OCI-LY7 (cell line): Measurements from ENCODE around the gene VSIG1. TPM values are rescaled to one million over a fixed set of nuclear protein-coding genes. Genes with fewer than 3 reads are reported as not detected.

Source experiments
- BruUV-seq: library from RNA; stranded (reverse); fragments of 400-500 nt; replicated peaks from 2 replicates; lab custom pipeline; 2021; lab: Mats Ljungman, UMichigan
- CTCF ChIA-PET: fragments of 300-600 bp; sonication (Branson Sonifier 250); formaldehyde crosslinking; loops from one replicate; lab custom pipeline; 2022; ENCODE audit warnings: antibody characterized with exemption; ENCODE audit not compliant: unreplicated experiment; lab: Charles Lee
- POLR2A ChIA-PET: fragments of 300-600 bp; sonication (Branson Sonifier 250); formaldehyde crosslinking; loops from one replicate; lab custom pipeline; 2022; ENCODE audit warnings: antibody characterized with exemption; lab: Charles Lee
- DNase-seq: peaks from one replicate; pipeline ENCODE4 v3.0.0-alpha.2; 2015; ENCODE audit warnings: low spot score
- H2AFZ ChIP-seq: fragments of 200-600 bp; sonication (generic), shearing (Covaris generic); 2 replicates; pipeline ENCODE4 v1.6.1; 2014; ENCODE audit warnings: mild to moderate bottlenecking, antibody characterized with exemption, low read length, moderate library complexity
- H3K27ac ChIP-seq: fragments of 200-600 bp; sonication (generic); 2 replicates; pipeline ENCODE4 v1.5.1; 2014; ENCODE audit warnings: mixed run types, low read depth, mild to moderate bottlenecking, moderate library complexity, low read length, inconsistent platforms; ENCODE audit not compliant: poor library complexity, severe bottlenecking
- H3K36me3 ChIP-seq: fragments of 200-600 bp; sonication (generic); 2 replicates; pipeline ENCODE4 v1.6.1; 2014; ENCODE audit warnings: mild to moderate bottlenecking, antibody characterized with exemption, low read length, moderate library complexity, mixed read lengths; ENCODE audit not compliant: insufficient read depth
- H3K4me1 ChIP-seq: fragments of 200-600 bp; sonication (generic); 2 replicates; pipeline ENCODE4 v1.5.1; 2014; ENCODE audit warnings: mild to moderate bottlenecking, low read length; ENCODE audit not compliant: insufficient read depth, poor library complexity, severe bottlenecking
- H3K4me2 ChIP-seq: fragments of 200-600 bp; sonication (generic); 2 replicates; pipeline ENCODE4 v1.6.1; 2014; ENCODE audit warnings: mild to moderate bottlenecking, low read length
- H3K4me3 ChIP-seq: fragments of 200-600 bp; sonication (generic); 2 replicates; pipeline ENCODE4 v1.5.1; 2014; ENCODE audit warnings: mild to moderate bottlenecking, low read depth, low read length; ENCODE audit not compliant: poor library complexity, severe bottlenecking
- H3K79me2 ChIP-seq: fragments of 200-600 bp; sonication (generic); 2 replicates; pipeline ENCODE4 v1.6.1; 2016; ENCODE audit warnings: low read depth, mild to moderate bottlenecking, low read length, moderate library complexity, mixed read lengths; ENCODE audit not compliant: insufficient read depth
- H3K9me2 ChIP-seq: fragments of 200-600 bp; sonication (generic); 2 replicates; pipeline ENCODE4 v1.6.1; 2016; ENCODE audit warnings: mild to moderate bottlenecking, low read length, mixed read lengths; ENCODE audit not compliant: insufficient read depth
- H3K9me3 ChIP-seq: fragments of 200-600 bp; sonication (generic); 2 replicates; pipeline ENCODE4 v1.6.1; 2014; ENCODE audit warnings: mild to moderate bottlenecking, mixed run types, low read length, mixed read lengths
- H4K20me1 ChIP-seq: fragments of 200-600 bp; sonication (generic); 2 replicates; pipeline ENCODE4 v1.6.1; 2014; ENCODE audit warnings: mild to moderate bottlenecking, antibody characterized with exemption, low read length, moderate library complexity, mixed read lengths; ENCODE audit not compliant: insufficient read depth
- CTCF ChIP-seq: fragments of 200-600 bp; sonication (generic); conservative IDR thresholded peaks from 2 replicates; pipeline ENCODE4 v1.5.1; 2014; ENCODE audit warnings: mild to moderate bottlenecking, antibody characterized with exemption, low read length, moderate library complexity, mixed read lengths
- EZH2phosphoT487 ChIP-seq: fragments of 200-600 bp; sonication (generic); IDR thresholded peaks from 2 replicates; pipeline ENCODE4 v1.6.1; 2018; ENCODE audit warnings: low read depth, borderline replicate concordance, mild to moderate bottlenecking, mixed run types, antibody characterized with exemption, low read length, moderate library complexity, mixed read lengths
- intact Hi-C: fragments of 100-400 bp; cut with micrococcal nuclease; formaldehyde crosslinking; loops from one replicate; pipeline ENCODE4 v1.10.0; 2022; ENCODE audit not compliant: unreplicated experiment
- total RNA-seq, 2 experiments: library from RNA; depleted of rRNA in 1 of 2; stranded (reverse); fragments of >200 nt in 1 of 2; shearing (Covaris generic) in 1 of 2; gene quantifications; 2 replicates each; pipeline ENCODE4 v1.2.3, GENCODE V29; 2014 to 2022

Gene VSIG1
- total RNA-seq, 2 experiments from 2014 or later: not detected

DNA sequence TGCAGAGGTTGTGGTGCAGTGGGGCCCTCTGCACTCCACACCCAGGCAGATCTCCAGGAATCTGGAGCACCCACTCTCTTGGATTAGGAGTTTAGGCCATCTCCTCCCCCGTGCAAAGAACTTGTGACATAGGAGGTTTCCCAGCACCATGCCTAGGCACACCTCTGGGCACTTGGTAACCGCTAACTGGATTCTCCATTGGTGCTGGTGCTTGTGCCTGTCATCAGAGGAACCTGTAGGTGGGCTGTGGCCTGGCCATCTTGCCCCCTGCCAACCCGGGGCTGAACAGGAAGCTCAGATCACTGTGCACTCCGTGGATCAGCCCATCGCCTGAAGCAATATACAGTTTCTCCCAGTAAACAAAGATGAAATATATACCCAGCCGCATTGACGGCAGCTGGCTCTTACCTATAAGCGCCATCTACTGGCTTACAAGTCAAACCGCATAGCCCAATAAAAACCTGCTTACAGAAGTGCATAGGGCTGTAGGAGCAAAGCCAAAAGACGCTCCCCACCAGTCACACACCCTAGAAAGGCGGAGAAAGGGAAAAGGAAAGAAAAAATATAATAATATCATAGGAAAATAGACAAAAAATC is 43.5 kb upstream of the VSIG1 start:
- H3K36me3 ChIP-seq: no peaks in the 10 kb centered on the region
- CTCF ChIA-PET: no interaction called here
- H3K4me3 ChIP-seq: no peak overlapping the region
- POLR2A ChIA-PET: interaction anchor here (0.6 kb wide), 1 partner anchor 704 kb away, joined by 3 read pairs; no protein-coding TSS in a partner anchor
- H3K27ac ChIP-seq: no peak overlapping the region
- DNase-seq: peak; percentile 53
- 0 out of 2 replicates have a peak overlapping the region, but pooled peaks have one; percentile 41 for H2AFZ ChIP-seq
- BruUV-seq: no TSS peak
- H3K4me2 ChIP-seq: no peak overlapping the region
- H3K4me1 ChIP-seq: no peaks in the 10 kb centered on the region
- H3K9me3 ChIP-seq: no peaks in the 10 kb centered on the region
- peak; percentile 78 for TF ChIP-seq CTCF
- no peak for TF ChIP-seq EZH2phosphoT487
- no peaks in the 10 kb centered on the region for H3K79me2 ChIP-seq
- H4K20me1 ChIP-seq: no peaks in the 10 kb centered on the region
- intact Hi-C loops: no loop called here
- H3K9me2 ChIP-seq: no peaks in the 10 kb centered on the region

DNA sequence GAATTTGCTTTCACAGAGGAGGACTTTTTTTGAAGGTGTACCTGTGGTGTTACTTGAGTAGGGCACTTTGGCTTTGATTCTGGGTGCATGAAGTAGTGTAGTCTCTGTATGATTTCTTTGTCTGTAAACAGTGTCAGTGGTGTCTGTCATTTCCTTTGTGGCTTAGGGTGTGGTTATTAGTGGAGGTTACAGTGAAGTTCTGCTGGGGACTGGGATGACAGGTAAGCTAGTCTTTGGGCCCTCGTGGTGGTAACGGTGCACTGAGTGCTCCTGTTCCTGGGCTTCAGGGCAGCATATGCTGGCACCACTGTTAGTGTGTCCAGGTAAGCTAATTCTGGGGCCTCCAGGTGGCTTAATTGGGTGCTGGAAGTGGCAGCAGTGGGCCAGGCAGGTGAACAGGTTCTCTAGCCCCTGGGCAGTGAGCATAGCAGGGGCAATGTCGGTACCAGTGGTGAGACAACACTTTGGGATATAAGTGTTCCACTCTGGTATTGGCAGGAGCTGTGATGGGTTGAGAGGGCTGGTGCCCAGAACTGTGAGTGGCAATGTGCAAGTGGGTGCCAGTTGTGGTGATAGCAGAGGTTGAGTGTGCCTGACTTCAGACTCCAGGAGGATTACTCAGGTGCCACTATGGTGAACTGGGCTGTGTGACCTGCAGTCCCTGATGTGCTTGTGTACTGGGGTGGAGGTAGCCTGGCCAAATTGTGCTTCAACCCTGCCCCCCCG is 26.0 kb upstream of the VSIG1 start:
- ChIA-PET POLR2A (no interaction called here), CTCF (no interaction called here)
- Histone ChIP-seq H3K4me1 (no peaks in the 10 kb centered on the region), H3K27ac (no peak overlapping the region), H3K4me2 (no peak overlapping the region), H3K36me3 (no peaks in the 10 kb centered on the region), H3K4me3 (no peak overlapping the region), H3K9me3 (no peaks in the 10 kb centered on the region), H3K79me2 (no peaks in the 10 kb centered on the region), H2AFZ (no peak overlapping the region), H3K9me2 (no peaks in the 10 kb centered on the region), H4K20me1 (no peaks in the 10 kb centered on the region)
- no TSS peak for BruUV-seq
- intact Hi-C loops: no loop called here
- DNase-seq: no peak
- TF ChIP-seq EZH2phosphoT487: no peak
- TF ChIP-seq CTCF: no peak

DNA sequence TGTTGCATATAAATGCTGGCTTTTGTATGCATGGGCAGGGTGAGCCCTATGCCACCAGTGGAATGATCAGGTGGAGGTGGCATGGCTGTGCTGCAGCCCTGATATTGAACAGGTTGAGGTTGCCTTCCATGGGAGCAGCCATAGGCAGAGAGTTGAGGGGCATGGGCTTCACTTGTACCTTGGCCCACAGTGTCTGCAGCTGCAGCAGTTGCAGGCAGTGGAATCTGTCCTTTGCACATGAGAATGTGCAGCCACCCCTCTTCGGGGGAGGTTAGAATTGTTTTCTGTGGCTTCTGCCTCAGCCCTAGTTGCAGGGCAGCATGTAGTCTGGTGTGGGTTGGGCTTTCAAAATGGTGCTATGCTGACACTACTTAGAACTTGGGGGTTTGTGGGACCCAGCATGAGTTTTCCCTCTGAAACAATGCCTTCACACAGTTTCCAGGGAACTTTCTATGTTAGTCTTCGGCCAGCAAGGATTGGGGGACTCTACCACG is 25.4 kb upstream of the VSIG1 start:
- intact Hi-C loops: no loop called here
- DNase-seq: no peak
- Histone ChIP-seq H3K27ac (no peak overlapping the region), H3K9me2 (no peaks in the 10 kb centered on the region), H3K79me2 (no peaks in the 10 kb centered on the region), H3K4me3 (no peak overlapping the region), H3K4me1 (no peaks in the 10 kb centered on the region), H4K20me1 (no peaks in the 10 kb centered on the region), H3K4me2 (no peak overlapping the region), H3K9me3 (no peaks in the 10 kb centered on the region), H2AFZ (no peak overlapping the region), H3K36me3 (no peaks in the 10 kb centered on the region)
- ChIA-PET POLR2A (no interaction called here), CTCF (no interaction called here)
- TF ChIP-seq CTCF (no peak), EZH2phosphoT487 (no peak)
- no TSS peak for BruUV-seq
